NCI-H187 treated with DMSO at 0.1 percent for 48 hours (cell line): ENCODE data around the gene ZNF80.
"Not testable (repeated sequence)": the region's sequence is repeated elsewhere in the genome, so short reads cannot be mapped to it uniquely, and the experiment has no call there.

ENCODE experiments used
- DNase-seq: peaks from one replicate; lab custom pipeline; 2025; lab: John Stamatoyannopoulos, UW

The ZNF80 gene

GRCh38 chr3:114237478-114237877, at the start of gene ZNF80:
Gene ZNF80, minus strand, starts transcription at chr3:114237578. Its CDS starts 504 bp downstream, at chr3:114237074.
- DNase-seq: not testable (repeated sequence)

GRCh38 chr3:114286266-114286665, 48.9 kb upstream of the ZNF80 start:
- no peak for DNase-seq

- no peak for DNase-seq
Measured at GRCh38 chr3:114285648-114286230, 48.4 kb upstream of the ZNF80 start.

GRCh38 chr3:114284644-114285043, 47.3 kb upstream of the ZNF80 start:
- DNase-seq: no peak

- DNase-seq: not testable (repeated sequence)
Measured at GRCh38 chr3:114276856-114277255, 39.5 kb upstream of the ZNF80 start.

GRCh38 chr3:114274929-114275328, 37.6 kb upstream of the ZNF80 start:
- no peak for DNase-seq

- DNase-seq: no peak
Measured at GRCh38 chr3:114272271-114272670, 34.9 kb upstream of the ZNF80 start.

GRCh38 chr3:114270019-114270418, 32.6 kb upstream of the ZNF80 start:
- no peak for DNase-seq

GRCh38 chr3:114260152-114260551, 22.8 kb upstream of the ZNF80 start:
- DNase-seq: no peak

- no peak for DNase-seq
Measured at GRCh38 chr3:114259566-114259965, 22.2 kb upstream of the ZNF80 start.

GRCh38 chr3:114253505-114253904, 16.1 kb upstream of the ZNF80 start:
- no peak for DNase-seq

GRCh38 chr3:114252954-114253353, 15.6 kb upstream of the ZNF80 start:
- DNase-seq: no peak

GRCh38 chr3:114242947-114243346, 5.6 kb upstream of the ZNF80 start:
- no peak for DNase-seq

GRCh38 chr3:114241262-114241661, 3.9 kb upstream of the ZNF80 start:
- DNase-seq: no peak

GRCh38 chr3:114238146-114238785, 888 bp upstream of the ZNF80 start:
- not testable (repeated sequence) for DNase-seq

GRCh38 chr3:114235431-114235830, 1.9 kb downstream of the ZNF80 start:
- no peak for DNase-seq

- DNase-seq: no peak
Measured at GRCh38 chr3:114234745-114235144, 2.6 kb downstream of the ZNF80 start.

- DNase-seq: no peak
Measured at GRCh38 chr3:114231616-114232015, 5.8 kb downstream of the ZNF80 start.

- no peak for DNase-seq
Measured at GRCh38 chr3:114227076-114227475, 10.3 kb downstream of the ZNF80 start.

GRCh38 chr3:114226313-114226712, 11.1 kb downstream of the ZNF80 start:
- no peak for DNase-seq

GRCh38 chr3:114223143-114223542, 14.2 kb downstream of the ZNF80 start:
- no peak for DNase-seq

GRCh38 chr3:114221881-114222264, 15.5 kb downstream of the ZNF80 start:
- no peak for DNase-seq

GRCh38 chr3:114221165-114221880, 16.1 kb downstream of the ZNF80 start:
- DNase-seq: no peak
